OCI-LY7 (cell line): Measurements from ENCODE around the gene TBC1D5. TPM values are rescaled to one million over a fixed set of nuclear protein-coding genes. Genes with fewer than 3 reads are reported as not detected.

ENCODE experiments used
- BruUV-seq: library from RNA; stranded (reverse); fragments of 400-500 nt; replicated peaks from 2 replicates; lab custom pipeline; 2021; lab: Mats Ljungman, UMichigan
- CTCF ChIA-PET: fragments of 300-600 bp; sonication (Branson Sonifier 250); formaldehyde crosslinking; loops from one replicate; lab custom pipeline; 2022; ENCODE audit warnings: antibody characterized with exemption; ENCODE audit not compliant: unreplicated experiment; lab: Charles Lee
- POLR2A ChIA-PET: fragments of 300-600 bp; sonication (Branson Sonifier 250); formaldehyde crosslinking; loops from one replicate; lab custom pipeline; 2022; ENCODE audit warnings: antibody characterized with exemption; lab: Charles Lee
- DNase-seq: peaks from one replicate; pipeline ENCODE4 v3.0.0-alpha.2; 2015; ENCODE audit warnings: low spot score
- H2AFZ ChIP-seq: fragments of 200-600 bp; sonication (generic), shearing (Covaris generic); 2 replicates; pipeline ENCODE4 v1.6.1; 2014; ENCODE audit warnings: mild to moderate bottlenecking, antibody characterized with exemption, low read length, moderate library complexity
- H3K27ac ChIP-seq: fragments of 200-600 bp; sonication (generic); 2 replicates; pipeline ENCODE4 v1.5.1; 2014; ENCODE audit warnings: mixed run types, low read depth, mild to moderate bottlenecking, moderate library complexity, low read length, inconsistent platforms; ENCODE audit not compliant: poor library complexity, severe bottlenecking
- H3K36me3 ChIP-seq: fragments of 200-600 bp; sonication (generic); 2 replicates; pipeline ENCODE4 v1.6.1; 2014; ENCODE audit warnings: mild to moderate bottlenecking, antibody characterized with exemption, low read length, moderate library complexity, mixed read lengths; ENCODE audit not compliant: insufficient read depth
- H3K4me1 ChIP-seq: fragments of 200-600 bp; sonication (generic); 2 replicates; pipeline ENCODE4 v1.5.1; 2014; ENCODE audit warnings: mild to moderate bottlenecking, low read length; ENCODE audit not compliant: insufficient read depth, poor library complexity, severe bottlenecking
- H3K4me2 ChIP-seq: fragments of 200-600 bp; sonication (generic); 2 replicates; pipeline ENCODE4 v1.6.1; 2014; ENCODE audit warnings: mild to moderate bottlenecking, low read length
- H3K4me3 ChIP-seq: fragments of 200-600 bp; sonication (generic); 2 replicates; pipeline ENCODE4 v1.5.1; 2014; ENCODE audit warnings: mild to moderate bottlenecking, low read depth, low read length; ENCODE audit not compliant: poor library complexity, severe bottlenecking
- H3K79me2 ChIP-seq: fragments of 200-600 bp; sonication (generic); 2 replicates; pipeline ENCODE4 v1.6.1; 2016; ENCODE audit warnings: low read depth, mild to moderate bottlenecking, low read length, moderate library complexity, mixed read lengths; ENCODE audit not compliant: insufficient read depth
- H3K9me2 ChIP-seq: fragments of 200-600 bp; sonication (generic); 2 replicates; pipeline ENCODE4 v1.6.1; 2016; ENCODE audit warnings: mild to moderate bottlenecking, low read length, mixed read lengths; ENCODE audit not compliant: insufficient read depth
- H3K9me3 ChIP-seq: fragments of 200-600 bp; sonication (generic); 2 replicates; pipeline ENCODE4 v1.6.1; 2014; ENCODE audit warnings: mild to moderate bottlenecking, mixed run types, low read length, mixed read lengths
- H4K20me1 ChIP-seq: fragments of 200-600 bp; sonication (generic); 2 replicates; pipeline ENCODE4 v1.6.1; 2014; ENCODE audit warnings: mild to moderate bottlenecking, antibody characterized with exemption, low read length, moderate library complexity, mixed read lengths; ENCODE audit not compliant: insufficient read depth
- CTCF ChIP-seq: fragments of 200-600 bp; sonication (generic); conservative IDR thresholded peaks from 2 replicates; pipeline ENCODE4 v1.5.1; 2014; ENCODE audit warnings: mild to moderate bottlenecking, antibody characterized with exemption, low read length, moderate library complexity, mixed read lengths
- EZH2phosphoT487 ChIP-seq: fragments of 200-600 bp; sonication (generic); IDR thresholded peaks from 2 replicates; pipeline ENCODE4 v1.6.1; 2018; ENCODE audit warnings: low read depth, borderline replicate concordance, mild to moderate bottlenecking, mixed run types, antibody characterized with exemption, low read length, moderate library complexity, mixed read lengths
- intact Hi-C: fragments of 100-400 bp; cut with micrococcal nuclease; formaldehyde crosslinking; loops from one replicate; pipeline ENCODE4 v1.10.0; 2022; ENCODE audit not compliant: unreplicated experiment
- total RNA-seq, 2 experiments: library from RNA; depleted of rRNA in 1 of 2; stranded (reverse); fragments of >200 nt in 1 of 2; shearing (Covaris generic) in 1 of 2; gene quantifications; 2 replicates each; pipeline ENCODE4 v1.2.3, GENCODE V29; 2014 to 2022

TBC1D5 gene
- total RNA-seq, 2 experiments from 2014 or later: 78.5 to 82.4 TPM

- peaks cover 29% of the 10 kb centered on the region for H3K9me3 ChIP-seq
- no peaks in the 10 kb centered on the region for H3K79me2 ChIP-seq
- H3K27ac ChIP-seq: no peak overlapping the region
- H3K4me1 ChIP-seq: peaks cover 7% of the 10 kb centered on the region
- no peaks in the 10 kb centered on the region for H4K20me1 ChIP-seq
- intact Hi-C loops: no loop called here
- no peak overlapping the region for H3K4me3 ChIP-seq
- BruUV-seq: no TSS peak
- ChIA-PET CTCF (no interaction called here), POLR2A (no interaction called here)
- H2AFZ ChIP-seq: no peak overlapping the region
- no peak for DNase-seq
- no peak overlapping the region for H3K4me2 ChIP-seq
- peaks cover 40% of the 10 kb centered on the region for H3K36me3 ChIP-seq
- TF ChIP-seq EZH2phosphoT487 (no peak), CTCF (no peak)
- no peaks in the 10 kb centered on the region for H3K9me2 ChIP-seq
These were observed 538.3 kb downstream of the TBC1D5 start for GRCh38 chr3:17204049-17204650.

- Histone ChIP-seq H3K9me3 (peaks cover 29% of the 10 kb centered on the region), H3K36me3 (peaks cover 40% of the 10 kb centered on the region), H3K4me3 (no peak overlapping the region), H4K20me1 (no peaks in the 10 kb centered on the region), H3K9me2 (no peaks in the 10 kb centered on the region), H3K27ac (no peak overlapping the region), H3K4me2 (no peak overlapping the region), H3K79me2 (no peaks in the 10 kb centered on the region), H2AFZ (no peak overlapping the region), H3K4me1 (peaks cover 10% of the 10 kb centered on the region)
- no TSS peak for BruUV-seq
- intact Hi-C loops: no loop called here
- ChIA-PET CTCF (no interaction called here), POLR2A (interaction anchor here (0.7 kb wide), 1 partner anchor 19 kb away, joined by 3 read pairs; no protein-coding TSS in a partner anchor)
- DNase-seq: no peak
- no peak for TF ChIP-seq EZH2phosphoT487
- no peak for TF ChIP-seq CTCF
These were observed 540.9 kb downstream of the TBC1D5 start for GRCh38 chr3:17201538-17201937.
